CD4-positive, alpha-beta T cell (primary cell): ENCODE results near the gene CAPS. TPM values are rescaled to one million over a fixed set of nuclear protein-coding genes. Genes with fewer than 3 reads are reported as not detected.

Experiments used
- ATAC-seq: fragments of 200-7000 bp; cut with Tn5 transposase; one replicate; pipeline ENCODE4 v1.10.0; 2022; ENCODE audit warnings: mild to moderate bottlenecking; ENCODE audit not compliant: poor library complexity
- CTCF ChIA-PET: fragments of 350-600 bp; sonication (Branson Sonifier 250); formaldehyde crosslinking; loops from one replicate; lab custom pipeline; 2021; ENCODE audit warnings: antibody characterized with exemption, inconsistent platforms; lab: Charles Lee
- POLR2A ChIA-PET: fragments of 350-600 bp; sonication (Branson Sonifier 250); formaldehyde crosslinking; loops from one replicate; lab custom pipeline; 2021; ENCODE audit warnings: antibody characterized with exemption, inconsistent platforms; lab: Charles Lee
- DNase-seq, 14 experiments: peaks; one replicate each; pipeline ENCODE4 v3.0.0-alpha.2; 2013 to 2020; ENCODE audit warnings: mixed read lengths in 2 of 14
- H3K27ac ChIP-seq, 2 donors: one replicate each; pipeline versions ENCODE4 v1.5.1 to v1.7.0; 2013; ENCODE audit warnings: low read length in 2 of 2, low read depth in 1 of 2, mild to moderate bottlenecking in 1 of 2
- H3K27me3 ChIP-seq, 2 experiments: 1 replicate in 1 of 2; 2 replicates in 1 of 2; pipeline versions ENCODE4 v1.6.1 to v1.7.0; 2013; ENCODE audit warnings: low read length in 2 of 2, control low read depth in 1 of 2, mild to moderate bottlenecking in 1 of 2, moderate library complexity in 1 of 2; ENCODE audit not compliant: insufficient read depth in 2 of 2, control insufficient read depth in 1 of 2
- H3K36me3 ChIP-seq: one replicate; pipeline ENCODE4 v1.6.1; 2013; ENCODE audit warnings: low read length, control low read depth; ENCODE audit not compliant: insufficient read depth
- H3K4me1 ChIP-seq: one replicate; pipeline ENCODE4 v1.6.1; 2013; ENCODE audit warnings: low read length, control low read depth; ENCODE audit not compliant: insufficient read depth
- H3K4me3 ChIP-seq: one replicate; pipeline ENCODE4 v1.5.1; 2013; ENCODE audit warnings: mild to moderate bottlenecking, low read length, moderate library complexity
- H3K9me3 ChIP-seq, 2 experiments: 1 replicate in 1 of 2; 2 replicates in 1 of 2; pipeline versions ENCODE4 v1.6.1 to v1.7.0; 2013; ENCODE audit warnings: low read length in 2 of 2, mild to moderate bottlenecking in 2 of 2, control low read depth in 1 of 2, moderate library complexity in 1 of 2; ENCODE audit not compliant: control insufficient read depth in 1 of 2, insufficient read depth in 1 of 2
- H3K27ac Mint-ChIP-seq: one replicate; pipeline ENCODE4 v1.8.0; 2020; ENCODE audit warnings: mixed read lengths
- H3K27me3 Mint-ChIP-seq: one replicate; pipeline ENCODE4 v1.8.0; 2021; ENCODE audit warnings: mixed read lengths
- H3K36me3 Mint-ChIP-seq: one replicate; pipeline ENCODE4 v1.8.0; 2021; ENCODE audit warnings: low read depth, mixed read lengths
- H3K4me1 Mint-ChIP-seq: one replicate; pipeline ENCODE4 v1.8.0; 2021; ENCODE audit warnings: low read depth, mixed read lengths
- H3K4me3 Mint-ChIP-seq: one replicate; pipeline ENCODE4 v1.8.0; 2020; ENCODE audit warnings: mild to moderate bottlenecking, mixed read lengths
- H3K9me3 Mint-ChIP-seq: one replicate; pipeline ENCODE4 v1.8.0; 2020; ENCODE audit warnings: mixed read lengths
- intact Hi-C, 2 experiments: fragments of 100-400 bp; cut with DNase I in 1 of 2; cut with micrococcal nuclease in 1 of 2; formaldehyde crosslinking; loops; one replicate each; pipeline versions ENCODE4 v1.15.1 to v1.9.0; 2023 to 2025; cut with DNase I, micrococcal nuclease
- total RNA-seq, 174 experiments: library from RNA in 2 of 174; stranded (reverse) in 2 of 174; gene quantifications; one replicate each; pipeline ENCODE4 v1.2.3 and lab custom pipeline; 2021 to 2026
- TF ChIP-seq, protein P1 (sequence below): fragments of 200-600 bp; IDR thresholded peaks from one replicate; pipeline ENCODE4 v1.8.0; 2022; ENCODE audit warnings: antibody characterized with exemption, mild to moderate bottlenecking

The CAPS gene
- total RNA-seq, 2 experiments from 2014 or later = 43.2 to 44.2 TPM

DNA sequence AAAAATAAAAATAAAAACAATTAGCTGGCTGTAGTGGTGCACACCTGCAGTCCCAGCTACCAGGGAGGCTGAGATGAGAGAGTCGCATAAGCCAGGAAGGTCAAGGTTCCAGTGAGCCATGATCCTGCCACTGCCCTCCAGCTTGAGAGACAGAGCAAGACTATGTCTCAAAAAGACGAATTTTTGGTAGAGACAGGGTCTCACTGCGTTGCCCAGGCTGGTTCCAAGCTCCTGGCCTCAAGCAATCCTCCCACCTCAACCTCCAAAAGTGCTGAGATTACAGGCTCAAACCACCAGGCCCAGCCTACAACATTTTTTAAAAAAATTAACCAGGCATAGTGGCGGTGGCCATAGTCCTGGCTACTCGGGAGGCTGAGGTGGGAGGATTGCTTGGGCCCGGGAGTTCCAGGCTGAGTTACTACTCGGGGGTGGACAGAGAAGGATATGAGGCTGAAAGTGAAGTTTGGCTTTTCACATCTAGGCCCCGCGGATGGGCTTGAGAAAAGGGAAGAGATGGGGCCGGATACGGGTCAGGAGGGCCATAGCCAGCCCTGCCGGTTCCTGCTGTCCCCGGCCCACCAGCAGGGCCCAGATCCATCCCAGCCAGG lies 20.7 kb upstream of the CAPS start:
- TF ChIP-seq, protein P1, sequence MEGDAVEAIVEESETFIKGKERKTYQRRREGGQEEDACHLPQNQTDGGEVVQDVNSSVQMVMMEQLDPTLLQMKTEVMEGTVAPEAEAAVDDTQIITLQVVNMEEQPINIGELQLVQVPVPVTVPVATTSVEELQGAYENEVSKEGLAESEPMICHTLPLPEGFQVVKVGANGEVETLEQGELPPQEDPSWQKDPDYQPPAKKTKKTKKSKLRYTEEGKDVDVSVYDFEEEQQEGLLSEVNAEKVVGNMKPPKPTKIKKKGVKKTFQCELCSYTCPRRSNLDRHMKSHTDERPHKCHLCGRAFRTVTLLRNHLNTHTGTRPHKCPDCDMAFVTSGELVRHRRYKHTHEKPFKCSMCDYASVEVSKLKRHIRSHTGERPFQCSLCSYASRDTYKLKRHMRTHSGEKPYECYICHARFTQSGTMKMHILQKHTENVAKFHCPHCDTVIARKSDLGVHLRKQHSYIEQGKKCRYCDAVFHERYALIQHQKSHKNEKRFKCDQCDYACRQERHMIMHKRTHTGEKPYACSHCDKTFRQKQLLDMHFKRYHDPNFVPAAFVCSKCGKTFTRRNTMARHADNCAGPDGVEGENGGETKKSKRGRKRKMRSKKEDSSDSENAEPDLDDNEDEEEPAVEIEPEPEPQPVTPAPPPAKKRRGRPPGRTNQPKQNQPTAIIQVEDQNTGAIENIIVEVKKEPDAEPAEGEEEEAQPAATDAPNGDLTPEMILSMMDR = no peak
- ChIA-PET CTCF (interaction anchor here (3.0 kb wide), 1 partner anchor 89 kb away, joined by 9 read pairs; no protein-coding TSS in a partner anchor), POLR2A (interaction anchor here (1.0 to 2.1 kb wide), 2 partner anchors 11 to 65 kb away, joined by 3 to 10 read pairs; partner anchors contain the start of genes NDUFA11 and VMAC)
- Mint-ChIP-seq H3K4me3 (no peak overlapping the region), H3K27me3 (peaks cover 12% of the 10 kb centered on the region), H3K4me1 (no peaks in the 10 kb centered on the region), H3K36me3 (peaks cover 17% of the 10 kb centered on the region), H3K27ac (no peak overlapping the region), H3K9me3 (no peaks in the 10 kb centered on the region)
- peaks cover 28% of the 10 kb centered on the region for H3K36me3 ChIP-seq
- H3K9me3 ChIP-seq = peaks cover 0 to 7% of the 10 kb centered on the region in 2 experiments
- no peak overlapping the region for H3K27ac ChIP-seq
- DNase-seq (no peak), ATAC-seq (no peak)
- intact Hi-C loops = loop anchor here in 1 of 2 experiments (1.0 to 2.0 kb wide), 2 partner anchors 20 to 87 kb away; no protein-coding TSS in a partner anchor
- peaks cover 10% of the 10 kb centered on the region for H3K4me1 ChIP-seq
- H3K4me3 ChIP-seq = no peak overlapping the region
- H3K27me3 ChIP-seq = no peaks in the 10 kb centered on the region

DNA sequence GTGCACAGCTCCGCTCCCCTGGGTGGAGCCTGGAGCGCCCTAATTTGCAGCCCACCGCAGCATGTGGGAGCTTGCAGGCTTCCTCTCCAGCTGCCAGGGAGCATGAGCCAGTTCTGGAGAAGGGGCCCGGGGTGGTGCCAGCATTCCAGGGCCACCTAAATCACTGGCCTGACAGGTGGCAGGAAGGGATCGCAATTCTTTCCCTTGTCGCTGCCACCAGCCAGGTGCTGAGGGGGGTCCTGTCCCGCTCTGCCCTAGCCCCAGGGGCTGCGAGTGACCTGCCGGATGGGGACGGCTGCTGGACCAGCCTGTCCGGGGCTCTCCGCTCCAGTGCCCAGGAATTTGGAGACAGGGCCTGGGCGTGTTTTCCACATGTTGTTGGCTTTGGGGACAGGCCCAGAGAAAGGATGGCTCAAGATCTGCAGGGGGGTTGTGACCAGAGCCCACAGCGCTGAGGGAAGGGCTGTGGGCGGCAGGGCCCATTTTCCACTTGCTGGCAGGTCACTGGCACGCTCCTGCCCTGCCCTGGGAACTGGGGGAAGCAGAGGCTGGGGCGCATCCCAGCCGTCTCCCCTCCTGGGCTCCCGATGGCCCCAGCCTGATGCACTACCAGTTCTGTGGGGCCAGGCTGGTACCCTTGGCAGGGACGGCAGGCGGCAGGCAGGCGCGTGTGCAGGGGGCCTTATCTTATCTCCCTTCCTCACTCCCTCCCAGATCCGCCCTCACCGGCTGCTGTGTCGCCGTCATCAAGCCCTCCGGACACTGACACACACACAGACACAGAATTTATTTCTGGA lies 19.9 kb upstream of the CAPS start:
- no peaks in the 10 kb centered on the region for H3K27me3 ChIP-seq
- Mint-ChIP-seq H3K27ac (no peak overlapping the region), H3K36me3 (peaks cover 17% of the 10 kb centered on the region), H3K4me1 (no peaks in the 10 kb centered on the region), H3K9me3 (no peaks in the 10 kb centered on the region), H3K27me3 (peaks cover 12% of the 10 kb centered on the region), H3K4me3 (no peak overlapping the region)
- intact Hi-C loops = loop anchor here in 1 of 2 experiments (1.0 to 2.0 kb wide), 2 partner anchors 19 to 87 kb away; no protein-coding TSS in a partner anchor
- ChIA-PET POLR2A (no interaction called here), CTCF (no interaction called here)
- ATAC-seq (no peak), DNase-seq (peak in 1 of 14 experiments; percentile 16)
- H3K27ac ChIP-seq = no peak overlapping the region
- peaks cover 10% of the 10 kb centered on the region for H3K4me1 ChIP-seq
- H3K4me3 ChIP-seq = no peak overlapping the region
- TF ChIP-seq, protein P1 = no peak
- H3K9me3 ChIP-seq = peaks cover 0 to 7% of the 10 kb centered on the region in 2 experiments
- H3K36me3 ChIP-seq = peaks cover 28% of the 10 kb centered on the region

DNA sequence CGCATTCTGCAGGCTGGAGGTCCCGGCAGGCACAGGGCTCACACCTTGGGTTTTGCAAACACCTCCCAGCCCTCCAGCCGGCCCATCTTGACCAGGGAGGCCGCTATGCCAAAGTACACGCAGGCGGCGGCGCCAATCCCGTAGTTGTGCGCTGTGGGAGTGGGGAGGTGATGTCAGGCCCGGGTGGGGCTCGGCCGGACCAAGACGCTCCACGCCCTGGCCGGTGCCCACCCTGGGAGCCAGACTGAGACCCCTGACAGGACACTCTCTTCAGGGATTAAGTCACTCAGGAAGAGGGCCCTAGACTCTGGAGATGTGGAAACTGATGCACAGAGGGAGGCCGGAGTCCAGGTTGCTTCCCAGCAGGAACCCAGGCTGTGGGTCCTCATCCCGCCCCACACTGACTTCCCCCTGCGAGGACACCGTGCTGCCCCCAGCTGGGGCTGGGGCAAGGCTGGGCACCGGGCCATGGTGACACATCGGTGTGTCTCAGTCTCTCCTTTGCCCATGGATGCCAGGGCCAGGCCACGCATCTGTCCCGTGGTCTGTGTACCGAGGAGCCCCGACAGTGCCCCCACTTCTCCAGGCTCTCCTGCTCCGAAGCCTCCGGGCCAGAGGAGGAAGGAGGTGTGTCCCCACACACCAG lies 19.2 kb upstream of the CAPS start:
- POLR2A ChIA-PET = no interaction called here

More for the DNA sequence above, 19.2 kb upstream of the CAPS start:
- DNase-seq (no peak), ATAC-seq (no peak)
- intact Hi-C loops = no loop called here
- CTCF ChIA-PET = no interaction called here
- no peaks in the 10 kb centered on the region for H3K27me3 ChIP-seq
- Mint-ChIP-seq H3K27ac (no peak overlapping the region), H3K4me1 (no peaks in the 10 kb centered on the region), H3K36me3 (peaks cover 17% of the 10 kb centered on the region), H3K27me3 (peaks cover 4% of the 10 kb centered on the region), H3K9me3 (no peaks in the 10 kb centered on the region), H3K4me3 (no peak overlapping the region)
- H3K4me1 ChIP-seq = peaks cover 12% of the 10 kb centered on the region
- peaks cover 0 to 7% of the 10 kb centered on the region in 2 experiments for H3K9me3 ChIP-seq
- peaks cover 29% of the 10 kb centered on the region for H3K36me3 ChIP-seq
- no peak overlapping the region for H3K27ac ChIP-seq
- TF ChIP-seq, protein P1 = no peak
- no peak overlapping the region for H3K4me3 ChIP-seq
